Measurements from ENCODE around the gene EIF3L.

The EIF3L gene

GRCh38 chr22:37927637-37927936 is 78.4 kb downstream of the EIF3L start:
- no peak for DNase-seq (ENCODE audit: low read depth)

GRCh38 chr22:37929390-37929789 is 80.2 kb downstream of the EIF3L start:
- no peak for DNase-seq (ENCODE audit: low read depth)

GRCh38 chr22:37930270-37930951 is 81.2 kb downstream of the EIF3L start:
- DNase-seq (ENCODE audit: low read depth) = no peak

GRCh38 chr22:37930952-37931440 is 81.8 kb downstream of the EIF3L start:
- no peak for DNase-seq (ENCODE audit: low read depth)

GRCh38 chr22:37931893-37932389 is 82.7 kb downstream of the EIF3L start:
- no peak for DNase-seq (ENCODE audit: low read depth)

GRCh38 chr22:37932401-37932800 is 83.2 kb downstream of the EIF3L start:
- DNase-seq (ENCODE audit: low read depth) = no peak

GRCh38 chr22:37932821-37933578 is 83.8 kb downstream of the EIF3L start:
- no peak for DNase-seq (ENCODE audit: low read depth)

- peak; percentile 65 for DNase-seq (ENCODE audit: low read depth)
These were observed 84.6 kb downstream of the EIF3L start for GRCh38 chr22:37933711-37934376.
